ENCODE measurements around the gene RBM10. TPM values are rescaled to one million over a fixed set of nuclear protein-coding genes. Genes with fewer than 3 reads are reported as not detected.
"Not testable (repeated sequence)": the region's sequence is repeated elsewhere in the genome, so short reads cannot be mapped to it uniquely, and the experiment has no call there.

Gene RBM10
- total RNA-seq, 1 experiment from 2014 or later = 47.2 TPM

DNA sequence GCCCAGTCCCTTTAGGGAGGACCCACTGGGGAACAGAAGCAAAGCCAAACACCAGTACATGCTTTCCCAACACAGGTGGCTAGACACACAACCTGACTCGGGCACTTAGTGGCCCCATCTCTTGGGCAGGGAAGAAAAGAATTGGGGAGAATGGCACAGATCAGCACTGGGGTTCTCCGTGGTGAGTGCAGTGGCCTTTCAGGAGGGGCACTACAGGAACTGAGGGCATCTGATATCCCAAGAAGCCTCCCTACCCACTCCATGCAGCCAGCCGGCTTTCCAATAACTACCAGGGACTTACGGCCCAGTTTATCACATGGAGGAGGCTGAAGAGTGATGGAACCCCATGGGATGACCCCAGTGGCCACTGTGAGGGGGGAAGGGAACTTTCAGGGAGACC, 43.8 kb upstream of the RBM10 start:
- Mint-ChIP-seq H3K4me3 (ENCODE audit: low read depth, unreplicated experiment) (no peak overlapping the region), H3K27me3 (ENCODE audit: unreplicated experiment) (peaks cover 7% of the 10 kb centered on the region), H3K27ac (ENCODE audit: unreplicated experiment) (no peak overlapping the region), H3K4me1 (ENCODE audit: low read depth, unreplicated experiment) (no peaks in the 10 kb centered on the region), H3K36me3 (ENCODE audit: insufficient read depth, unreplicated experiment) (no peaks in the 10 kb centered on the region), H3K9me3 (ENCODE audit: low read depth, unreplicated experiment) (no peaks in the 10 kb centered on the region)
- intact Hi-C loops (cut with micrococcal nuclease; ENCODE audit: unreplicated experiment) = no loop called here
- CTCF ChIA-PET = no interaction called here
- TF ChIP-seq, protein P1, sequence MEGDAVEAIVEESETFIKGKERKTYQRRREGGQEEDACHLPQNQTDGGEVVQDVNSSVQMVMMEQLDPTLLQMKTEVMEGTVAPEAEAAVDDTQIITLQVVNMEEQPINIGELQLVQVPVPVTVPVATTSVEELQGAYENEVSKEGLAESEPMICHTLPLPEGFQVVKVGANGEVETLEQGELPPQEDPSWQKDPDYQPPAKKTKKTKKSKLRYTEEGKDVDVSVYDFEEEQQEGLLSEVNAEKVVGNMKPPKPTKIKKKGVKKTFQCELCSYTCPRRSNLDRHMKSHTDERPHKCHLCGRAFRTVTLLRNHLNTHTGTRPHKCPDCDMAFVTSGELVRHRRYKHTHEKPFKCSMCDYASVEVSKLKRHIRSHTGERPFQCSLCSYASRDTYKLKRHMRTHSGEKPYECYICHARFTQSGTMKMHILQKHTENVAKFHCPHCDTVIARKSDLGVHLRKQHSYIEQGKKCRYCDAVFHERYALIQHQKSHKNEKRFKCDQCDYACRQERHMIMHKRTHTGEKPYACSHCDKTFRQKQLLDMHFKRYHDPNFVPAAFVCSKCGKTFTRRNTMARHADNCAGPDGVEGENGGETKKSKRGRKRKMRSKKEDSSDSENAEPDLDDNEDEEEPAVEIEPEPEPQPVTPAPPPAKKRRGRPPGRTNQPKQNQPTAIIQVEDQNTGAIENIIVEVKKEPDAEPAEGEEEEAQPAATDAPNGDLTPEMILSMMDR (IDR thresholded peaks at IDR 0.05; ENCODE audit: unreplicated experiment) = no peak
- BruUV-seq (replicated peaks) = no TSS peak
- no peak for DNase-seq

DNA sequence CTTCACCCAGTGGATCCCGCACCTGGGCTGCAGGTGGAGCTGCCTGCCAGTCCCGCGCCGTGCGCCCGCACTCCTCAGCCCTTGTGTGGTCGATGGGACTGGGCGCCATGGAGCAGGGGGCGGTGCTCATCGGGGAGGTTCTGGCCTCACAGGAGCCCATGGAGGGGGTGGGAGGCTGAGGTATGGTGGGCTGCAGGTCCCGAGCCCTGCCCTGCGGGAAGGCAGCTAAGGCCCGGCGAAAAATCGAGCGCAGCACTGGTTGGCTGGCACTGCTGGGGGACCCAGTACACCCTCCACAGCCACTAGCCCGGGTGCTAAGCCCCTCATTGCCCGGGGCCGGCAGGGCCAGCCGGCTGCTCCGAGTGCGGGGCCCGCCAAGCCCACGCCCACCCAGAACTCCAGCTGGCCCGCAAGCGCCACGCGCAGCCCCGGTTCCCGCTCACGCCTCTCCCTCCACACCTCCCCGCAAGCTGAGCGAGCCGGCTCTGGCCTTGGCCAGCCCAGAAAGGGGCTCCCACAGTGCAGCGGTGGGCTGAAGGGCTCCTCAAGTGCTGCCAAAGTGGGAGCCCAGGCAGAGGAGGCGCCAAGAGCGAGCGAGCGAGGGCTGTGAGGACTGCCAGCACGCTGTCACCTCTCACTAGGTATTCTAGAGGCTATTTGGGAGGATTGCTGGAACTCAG, 33.9 kb upstream of the RBM10 start:
- H3K9me3 Mint-ChIP-seq (ENCODE audit: low read depth, unreplicated experiment); H3K36me3 Mint-ChIP-seq (ENCODE audit: insufficient read depth, unreplicated experiment); H3K27ac Mint-ChIP-seq (ENCODE audit: unreplicated experiment); CTCF ChIA-PET; H3K27me3 Mint-ChIP-seq (ENCODE audit: unreplicated experiment); H3K4me3 Mint-ChIP-seq (ENCODE audit: low read depth, unreplicated experiment); intact Hi-C loops (cut with micrococcal nuclease; ENCODE audit: unreplicated experiment); DNase-seq; H3K4me1 Mint-ChIP-seq (ENCODE audit: low read depth, unreplicated experiment); BruUV-seq (replicated peaks): not testable (repeated sequence)

DNA sequence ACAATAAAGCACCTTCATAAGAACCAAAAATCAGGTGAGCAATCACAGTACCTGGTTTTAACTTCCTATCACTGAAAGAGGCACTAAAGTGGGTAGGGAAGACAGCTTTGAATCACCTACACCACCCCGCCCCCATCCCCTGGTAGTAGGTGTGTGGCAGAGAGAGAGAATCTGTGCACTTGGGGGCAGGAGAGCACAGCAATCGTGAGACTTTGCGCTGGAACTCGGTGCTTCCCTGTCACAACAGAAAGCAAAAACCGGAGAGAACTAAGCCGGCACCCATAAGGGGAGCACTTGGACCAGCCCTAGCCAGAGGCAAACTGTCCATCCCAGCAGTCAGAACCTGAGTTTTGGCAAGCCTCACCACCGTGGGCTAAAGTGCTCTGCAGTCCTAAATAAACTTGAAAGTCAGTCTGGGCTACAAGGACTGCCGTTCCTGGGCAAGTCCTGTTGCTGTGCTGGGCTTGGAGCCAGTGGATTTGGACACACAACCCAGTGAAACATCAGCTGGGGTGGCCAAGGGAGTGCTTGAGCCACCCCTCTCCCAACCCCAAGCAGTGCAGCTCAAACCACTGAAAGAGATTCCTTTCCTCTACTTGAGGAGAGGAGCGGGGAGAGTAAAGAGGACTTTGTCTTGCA, 32.6 kb upstream of the RBM10 start:
- Mint-ChIP-seq H3K36me3 (ENCODE audit: insufficient read depth, unreplicated experiment) (no peaks in the 10 kb centered on the region), H3K4me1 (ENCODE audit: low read depth, unreplicated experiment) (no peaks in the 10 kb centered on the region), H3K4me3 (ENCODE audit: low read depth, unreplicated experiment) (no peak overlapping the region), H3K27ac (ENCODE audit: unreplicated experiment) (no peak overlapping the region), H3K27me3 (ENCODE audit: unreplicated experiment) (no peaks in the 10 kb centered on the region), H3K9me3 (ENCODE audit: low read depth, unreplicated experiment) (no peaks in the 10 kb centered on the region)
- TF ChIP-seq, protein P1 (IDR thresholded peaks at IDR 0.05; ENCODE audit: unreplicated experiment) = no peak
- CTCF ChIA-PET = no interaction called here
- DNase-seq = peak; percentile 16
- BruUV-seq (replicated peaks) = no TSS peak
- intact Hi-C loops (cut with micrococcal nuclease; ENCODE audit: unreplicated experiment) = no loop called here

DNA sequence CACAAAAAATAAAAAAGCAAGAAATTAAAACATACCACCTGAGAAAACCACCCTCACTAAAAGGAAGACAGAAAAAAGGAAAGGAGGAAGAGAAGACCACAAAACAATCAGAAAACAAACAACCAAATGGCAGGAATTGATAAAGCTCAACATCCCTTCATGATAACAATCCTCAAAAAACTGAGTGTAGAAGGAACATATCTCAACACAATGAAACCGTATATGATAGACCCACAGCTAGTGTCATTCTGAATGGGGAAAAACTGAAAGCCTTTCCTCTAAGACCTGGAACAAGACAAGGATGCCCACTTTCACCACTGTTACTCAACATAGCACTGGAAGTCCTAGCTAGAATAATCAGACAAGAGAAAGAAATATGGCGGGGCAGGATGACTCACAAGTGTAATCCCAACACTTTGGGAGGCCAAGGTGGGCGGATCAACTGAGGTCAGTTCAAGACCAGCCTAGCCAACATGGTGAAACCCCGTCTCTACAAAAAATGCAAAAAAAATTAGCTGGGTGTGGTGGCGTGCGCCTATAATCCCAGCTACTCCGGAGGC, 28.4 kb upstream of the RBM10 start:
- not testable (repeated sequence) for DNase-seq

DNA sequence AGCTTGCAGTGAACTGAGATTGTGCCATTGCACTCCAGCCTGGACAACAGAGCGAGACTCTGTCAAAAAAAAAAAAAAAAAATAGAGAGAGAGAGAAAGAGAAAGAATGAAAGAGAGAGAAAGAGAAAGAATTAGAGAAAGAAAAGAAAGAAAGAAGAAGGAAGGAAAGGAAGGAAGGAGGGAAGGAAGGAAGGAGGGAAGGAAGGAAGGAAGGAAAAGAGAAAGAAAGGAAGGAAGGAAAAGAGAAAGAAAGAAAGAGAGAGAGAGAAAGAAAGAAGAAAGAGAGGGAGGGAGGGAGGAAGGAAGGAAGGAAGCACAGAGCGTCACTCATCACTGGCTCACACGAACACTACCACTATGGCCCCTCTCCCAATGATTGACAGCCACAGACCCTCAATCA, 20.6 kb upstream of the RBM10 start:
- intact Hi-C loops (cut with micrococcal nuclease; ENCODE audit: unreplicated experiment); H3K9me3 Mint-ChIP-seq (ENCODE audit: low read depth, unreplicated experiment); CTCF ChIA-PET; DNase-seq; H3K4me3 Mint-ChIP-seq (ENCODE audit: low read depth, unreplicated experiment); H3K4me1 Mint-ChIP-seq (ENCODE audit: low read depth, unreplicated experiment); BruUV-seq (replicated peaks); H3K27me3 Mint-ChIP-seq (ENCODE audit: unreplicated experiment); H3K27ac Mint-ChIP-seq (ENCODE audit: unreplicated experiment): not testable (repeated sequence)
- peaks cover 11% of the 10 kb centered on the region for H3K36me3 Mint-ChIP-seq (ENCODE audit: insufficient read depth, unreplicated experiment)

More for the DNA sequence above, 28.4 kb upstream of the RBM10 start:
- H3K36me3 Mint-ChIP-seq (ENCODE audit: insufficient read depth, unreplicated experiment); intact Hi-C loops (cut with micrococcal nuclease; ENCODE audit: unreplicated experiment); H3K4me1 Mint-ChIP-seq (ENCODE audit: low read depth, unreplicated experiment); CTCF ChIA-PET; H3K9me3 Mint-ChIP-seq (ENCODE audit: low read depth, unreplicated experiment); BruUV-seq (replicated peaks); H3K27me3 Mint-ChIP-seq (ENCODE audit: unreplicated experiment); H3K4me3 Mint-ChIP-seq (ENCODE audit: low read depth, unreplicated experiment); H3K27ac Mint-ChIP-seq (ENCODE audit: unreplicated experiment): not testable (repeated sequence)

Measured in Calu3 (cell line).